Activated T-helper 17 cell treated with anti-CD3 and anti-CD28 coated beads, Interleukin-2, amount 50 U/mL, for 72 hours (primary cell): ENCODE data around the gene EMD. TPM values are rescaled to one million over a fixed set of nuclear protein-coding genes. Genes with fewer than 3 reads are reported as not detected.

Experiments
- ATAC-seq: fragments of 150-1000 bp; cut with Tn5 transposase; replicated peaks from 2 replicates; pipeline ENCODE4 v1.10.0; 2021; ENCODE audit warnings: mild to moderate bottlenecking, moderate library complexity
- H3K27ac Mint-ChIP-seq: one replicate; pipeline ENCODE4 v1.8.0; 2022; ENCODE audit warnings: mixed read lengths
- H3K27me3 Mint-ChIP-seq: one replicate; pipeline ENCODE4 v1.8.0; 2022; ENCODE audit warnings: mixed read lengths
- H3K36me3 Mint-ChIP-seq: one replicate; pipeline ENCODE4 v1.8.0; 2022; ENCODE audit warnings: low read depth, mild to moderate bottlenecking, mixed read lengths
- H3K4me1 Mint-ChIP-seq: one replicate; pipeline ENCODE4 v1.8.0; 2022; ENCODE audit warnings: mixed read lengths
- H3K4me3 Mint-ChIP-seq: one replicate; pipeline ENCODE4 v1.8.0; 2022; ENCODE audit warnings: mild to moderate bottlenecking, mixed read lengths
- H3K9me3 Mint-ChIP-seq: one replicate; pipeline ENCODE4 v1.8.0; 2022; ENCODE audit warnings: mixed read lengths
- total RNA-seq, 2 donors: library from RNA; stranded (reverse); gene quantifications; one replicate each; pipeline ENCODE4 v1.2.3, GENCODE V29; 2022

The EMD gene
- total RNA-seq, 2 donors from 2014 or later = 86.5 to 87.5 TPM

GRCh38 chrX:154351183-154352011 is 27.7 kb upstream of the EMD start:
- H3K4me3 Mint-ChIP-seq = no peak overlapping the region
- H3K27ac Mint-ChIP-seq = no peak overlapping the region
- H3K36me3 Mint-ChIP-seq = peaks cover 77% of the 10 kb centered on the region
- no peak for ATAC-seq
- no peaks in the 10 kb centered on the region for H3K27me3 Mint-ChIP-seq
- no peaks in the 10 kb centered on the region for H3K9me3 Mint-ChIP-seq
- H3K4me1 Mint-ChIP-seq = peaks cover 7% of the 10 kb centered on the region

GRCh38 chrX:154352012-154352401 is 27.1 kb upstream of the EMD start:
- Mint-ChIP-seq H3K36me3 (peaks cover 83% of the 10 kb centered on the region), H3K27ac (no peak overlapping the region), H3K4me3 (no peak overlapping the region), H3K27me3 (no peaks in the 10 kb centered on the region), H3K9me3 (no peaks in the 10 kb centered on the region), H3K4me1 (peaks cover 6% of the 10 kb centered on the region)
- no peak for ATAC-seq

GRCh38 chrX:154352466-154352865 is 26.6 kb upstream of the EMD start:
- Mint-ChIP-seq H3K27me3 (no peaks in the 10 kb centered on the region), H3K4me1 (peaks cover 1% of the 10 kb centered on the region), H3K9me3 (no peaks in the 10 kb centered on the region), H3K27ac (no peak overlapping the region), H3K36me3 (peaks cover 83% of the 10 kb centered on the region), H3K4me3 (no peak overlapping the region)
- no peak for ATAC-seq

GRCh38 chrX:154353172-154353843 is 25.8 kb upstream of the EMD start:
- Mint-ChIP-seq H3K27ac (no peak overlapping the region), H3K9me3 (no peaks in the 10 kb centered on the region), H3K36me3 (peaks cover 87% of the 10 kb centered on the region), H3K27me3 (no peaks in the 10 kb centered on the region), H3K4me3 (peak overlapping the region; percentile 26), H3K4me1 (no peaks in the 10 kb centered on the region)
- ATAC-seq = no peak

- Mint-ChIP-seq H3K27me3 (no peaks in the 10 kb centered on the region), H3K4me3 (peak overlapping the region; percentile 26), H3K9me3 (no peaks in the 10 kb centered on the region), H3K4me1 (no peaks in the 10 kb centered on the region), H3K27ac (no peak overlapping the region), H3K36me3 (peaks cover 90% of the 10 kb centered on the region)
- ATAC-seq = no peak
These were observed 25.1 kb upstream of the EMD start for GRCh38 chrX:154354013-154354412.

- no peaks in the 10 kb centered on the region for H3K27me3 Mint-ChIP-seq
- H3K36me3 Mint-ChIP-seq = peaks cover 94% of the 10 kb centered on the region
- no peak overlapping the region for H3K4me3 Mint-ChIP-seq
- H3K9me3 Mint-ChIP-seq = no peaks in the 10 kb centered on the region
- H3K27ac Mint-ChIP-seq = no peak overlapping the region
- no peaks in the 10 kb centered on the region for H3K4me1 Mint-ChIP-seq
- no peak for ATAC-seq
These were observed 24.6 kb upstream of the EMD start for GRCh38 chrX:154354516-154354915.

- peaks cover 94% of the 10 kb centered on the region for H3K36me3 Mint-ChIP-seq
- H3K27ac Mint-ChIP-seq = no peak overlapping the region
- no peak for ATAC-seq
- no peaks in the 10 kb centered on the region for H3K27me3 Mint-ChIP-seq
- H3K4me1 Mint-ChIP-seq = no peaks in the 10 kb centered on the region
- no peaks in the 10 kb centered on the region for H3K9me3 Mint-ChIP-seq
- no peak overlapping the region for H3K4me3 Mint-ChIP-seq
These were observed 23.9 kb upstream of the EMD start for GRCh38 chrX:154355094-154355775.

- no peak for ATAC-seq
- H3K4me1 Mint-ChIP-seq = no peaks in the 10 kb centered on the region
- peaks cover 93% of the 10 kb centered on the region for H3K36me3 Mint-ChIP-seq
- H3K4me3 Mint-ChIP-seq = no peak overlapping the region
- no peaks in the 10 kb centered on the region for H3K9me3 Mint-ChIP-seq
- no peak overlapping the region for H3K27ac Mint-ChIP-seq
- no peaks in the 10 kb centered on the region for H3K27me3 Mint-ChIP-seq
These were observed 23.3 kb upstream of the EMD start for GRCh38 chrX:154355776-154356140.

- H3K27me3 Mint-ChIP-seq = no peaks in the 10 kb centered on the region
- no peak for ATAC-seq
- no peaks in the 10 kb centered on the region for H3K4me1 Mint-ChIP-seq
- peak overlapping the region; percentile 12 for H3K4me3 Mint-ChIP-seq
- no peaks in the 10 kb centered on the region for H3K9me3 Mint-ChIP-seq
- peaks cover 94% of the 10 kb centered on the region for H3K36me3 Mint-ChIP-seq
- no peak overlapping the region for H3K27ac Mint-ChIP-seq
These were observed 22.5 kb upstream of the EMD start for GRCh38 chrX:154356596-154356995.

- no peaks in the 10 kb centered on the region for H3K27me3 Mint-ChIP-seq
- no peak for ATAC-seq
- H3K27ac Mint-ChIP-seq = no peak overlapping the region
- no peaks in the 10 kb centered on the region for H3K4me1 Mint-ChIP-seq
- no peak overlapping the region for H3K4me3 Mint-ChIP-seq
- peaks cover 91% of the 10 kb centered on the region for H3K36me3 Mint-ChIP-seq
- no peaks in the 10 kb centered on the region for H3K9me3 Mint-ChIP-seq
These were observed 21.9 kb upstream of the EMD start for GRCh38 chrX:154357205-154357604.

- no peak for ATAC-seq
- Mint-ChIP-seq H3K4me1 (no peaks in the 10 kb centered on the region), H3K4me3 (no peak overlapping the region), H3K27ac (no peak overlapping the region), H3K36me3 (peaks cover 93% of the 10 kb centered on the region), H3K9me3 (no peaks in the 10 kb centered on the region), H3K27me3 (no peaks in the 10 kb centered on the region)
These were observed 21.1 kb upstream of the EMD start for GRCh38 chrX:154358011-154358410.

- H3K36me3 Mint-ChIP-seq = peaks cover 93% of the 10 kb centered on the region
- no peaks in the 10 kb centered on the region for H3K27me3 Mint-ChIP-seq
- no peak overlapping the region for H3K4me3 Mint-ChIP-seq
- no peak for ATAC-seq
- H3K27ac Mint-ChIP-seq = no peak overlapping the region
- H3K9me3 Mint-ChIP-seq = no peaks in the 10 kb centered on the region
- no peaks in the 10 kb centered on the region for H3K4me1 Mint-ChIP-seq
These were observed 20.3 kb upstream of the EMD start for GRCh38 chrX:154358829-154359228.

GRCh38 chrX:154359362-154360154 is 19.5 kb upstream of the EMD start:
- Mint-ChIP-seq H3K4me3 (no peak overlapping the region), H3K36me3 (peaks cover 92% of the 10 kb centered on the region), H3K9me3 (no peaks in the 10 kb centered on the region), H3K4me1 (no peaks in the 10 kb centered on the region), H3K27ac (no peak overlapping the region), H3K27me3 (no peaks in the 10 kb centered on the region)
- no peak for ATAC-seq

- ATAC-seq = no peak
- peaks cover 92% of the 10 kb centered on the region for H3K36me3 Mint-ChIP-seq
- no peaks in the 10 kb centered on the region for H3K27me3 Mint-ChIP-seq
- H3K27ac Mint-ChIP-seq = no peak overlapping the region
- peak overlapping the region; percentile 11 for H3K4me3 Mint-ChIP-seq
- no peaks in the 10 kb centered on the region for H3K9me3 Mint-ChIP-seq
- no peaks in the 10 kb centered on the region for H3K4me1 Mint-ChIP-seq
These were observed 18.9 kb upstream of the EMD start for GRCh38 chrX:154360155-154360713.
